H1 (cell line): Measurements from ENCODE around the gene NOXO1. TPM values are rescaled to one million over a fixed set of nuclear protein-coding genes. Genes with fewer than 3 reads are reported as not detected.

ENCODE experiments used
- CTCF ChIA-PET: fragments of 300-600 bp; sonication (Branson Sonifier 250); formaldehyde crosslinking; loops from one replicate; lab custom pipeline; 2021; ENCODE audit not compliant: partially characterized antibody; lab: Charles Lee
- POLR2A ChIA-PET: fragments of 300-600 bp; sonication (Branson Sonifier 250); formaldehyde crosslinking; loops from one replicate; lab custom pipeline; 2021; ENCODE audit warnings: inconsistent platforms; ENCODE audit not compliant: partially characterized antibody; lab: Charles Lee
- DNase-seq, 2 experiments: peaks; one replicate each; pipeline versions ENCODE4 v3.0.0 to v3.0.0-alpha.2; 2010 to 2022; ENCODE audit warnings: low spot score in 2 of 2, low read depth in 1 of 2, mixed read lengths in 1 of 2
- FAIRE-seq: peaks from 2 replicates; lab custom pipeline; 2011; peaks lifted over from hg19 to GRCh38; lab: Jason Lieb, UNC
- H2AFZ ChIP-seq: 2 replicates; pipeline ENCODE4 v1.8.1; 2012; ENCODE audit warnings: low read length, inconsistent platforms
- H2AK5ac ChIP-seq: 2 replicates; pipeline ENCODE4 v1.6.1; 2013; ENCODE audit warnings: low read depth, low read length
- H2BK120ac ChIP-seq: replicated peaks from 2 replicates; pipeline ENCODE3; 2013; ENCODE audit warnings: low read depth, low read length, inconsistent platforms
- H2BK12ac ChIP-seq: 2 replicates; pipeline ENCODE4 v1.6.1; 2013; ENCODE audit warnings: low read depth, low read length
- H2BK15ac ChIP-seq: 2 replicates; pipeline ENCODE4 v1.6.1; 2013; ENCODE audit warnings: low read length
- H2BK20ac ChIP-seq: 2 replicates; pipeline ENCODE4 v1.6.1; 2013; ENCODE audit warnings: low read length
- H2BK5ac ChIP-seq: 2 replicates; pipeline ENCODE4 v1.6.1; 2013; ENCODE audit warnings: low read depth, low read length
- H3K14ac ChIP-seq: 2 replicates; pipeline ENCODE4 v1.6.1; 2013; ENCODE audit warnings: inconsistent platforms; ENCODE audit not compliant: insufficient read length
- H3K18ac ChIP-seq: 2 replicates; pipeline ENCODE4 v1.6.1; 2013; ENCODE audit warnings: low read length; ENCODE audit errors: extremely low read depth
- H3K23ac ChIP-seq: 2 replicates; pipeline ENCODE4 v1.6.1; 2013; ENCODE audit warnings: inconsistent platforms; ENCODE audit not compliant: insufficient read length
- H3K23me2 ChIP-seq: 2 replicates; pipeline ENCODE4 v1.6.1; 2013; ENCODE audit warnings: low read depth, low read length
- H3K27ac ChIP-seq: 2 replicates; pipeline ENCODE4 v1.6.1; 2011; ENCODE audit warnings: low read depth, low read length, inconsistent platforms
- H3K27me3 ChIP-seq, 4 experiments: replicated peaks in 1 of 4; 1 replicate in 1 of 4; 2 replicates in 3 of 4; pipeline versions ENCODE4 v1.6.1 to v1.8.1; 2011 to 2013; ENCODE audit warnings: low read length in 3 of 4, mild to moderate bottlenecking in 3 of 4, inconsistent platforms in 2 of 4, mixed read lengths in 2 of 4, moderate library complexity in 1 of 4; ENCODE audit not compliant: control insufficient read depth in 3 of 4, insufficient read depth in 3 of 4; ENCODE audit errors: extremely low read depth in 1 of 4
- H3K36me3 ChIP-seq, 4 experiments: 2 replicates each; pipeline versions ENCODE4 v1.6.1 to v1.8.1; 2011 to 2013; ENCODE audit warnings: mild to moderate bottlenecking in 4 of 4, low read length in 3 of 4, moderate library complexity in 2 of 4, control low read depth in 1 of 4, inconsistent platforms in 1 of 4; ENCODE audit not compliant: insufficient read depth in 4 of 4, control insufficient read depth in 2 of 4
- H3K4ac ChIP-seq: replicated peaks from 2 replicates; pipeline ENCODE3; 2013; ENCODE audit warnings: low read length, low read depth, mixed read lengths, inconsistent platforms; ENCODE audit not compliant: insufficient read length
- H3K4me1 ChIP-seq, 4 experiments: replicated peaks in 1 of 4; 1 replicate in 1 of 4; 2 replicates in 3 of 4; pipeline versions ENCODE4 v1.6.1 to v1.8.1; 2011 to 2013; ENCODE audit warnings: low read length in 3 of 4, inconsistent platforms in 2 of 4, mixed read lengths in 1 of 4; ENCODE audit not compliant: insufficient read depth in 4 of 4, control insufficient read depth in 3 of 4
- H3K4me2 ChIP-seq, 2 experiments: 2 replicates each; pipeline versions ENCODE4 v1.6.1 to v1.8.1; 2011 to 2013; ENCODE audit warnings: low read depth in 2 of 2, low read length in 2 of 2, control low read depth in 1 of 2, inconsistent platforms in 1 of 2, mild to moderate bottlenecking in 1 of 2; ENCODE audit not compliant: insufficient read depth in 1 of 2
- H3K4me3 ChIP-seq, 4 experiments: fragments of 200-600, 300-600 bp in 1 of 4; sonication (generic), shearing (Covaris generic), sonication (Bioruptor Twin) in 1 of 4; 2 replicates each; pipeline versions ENCODE4 v1.5.1 to v1.8.1; 2011 to 2016; ENCODE audit warnings: low read length in 4 of 4, low read depth in 3 of 4, control low read depth in 2 of 4, inconsistent platforms in 2 of 4, mild to moderate bottlenecking in 2 of 4, mixed read lengths in 1 of 4, moderate library complexity in 1 of 4; ENCODE audit not compliant: insufficient read depth in 2 of 4; ENCODE audit errors: extremely low read depth in 1 of 4
- H3K56ac ChIP-seq: replicated peaks from 2 replicates; pipeline ENCODE3; 2013; ENCODE audit warnings: low read depth, mild to moderate bottlenecking, mixed read lengths, low read length, inconsistent platforms; ENCODE audit not compliant: insufficient read length
- H3K79me1 ChIP-seq: 2 replicates; pipeline ENCODE4 v1.6.1; 2013; ENCODE audit warnings: low read depth, low read length, control low read depth
- H3K79me2 ChIP-seq, 2 experiments: 2 replicates each; pipeline versions ENCODE4 v1.6.1 to v1.8.1; 2012 to 2013; ENCODE audit warnings: low read length in 2 of 2, mild to moderate bottlenecking in 2 of 2, inconsistent platforms in 1 of 2; ENCODE audit not compliant: insufficient read depth in 2 of 2, control insufficient read depth in 1 of 2
- H3K9ac ChIP-seq, 4 experiments: replicated peaks in 1 of 4; 1 replicate in 1 of 4; 2 replicates in 3 of 4; pipeline versions ENCODE4 v1.6.1 to v1.8.1; 2011 to 2013; ENCODE audit warnings: low read depth in 3 of 4, low read length in 3 of 4, control low read depth in 2 of 4, mild to moderate bottlenecking in 2 of 4, moderate library complexity in 2 of 4, inconsistent platforms in 1 of 4; ENCODE audit errors: extremely low read depth in 1 of 4
- H3K9me3 ChIP-seq, 2 experiments: 2 replicates each; pipeline versions ENCODE4 v1.6.1 to v1.8.1; 2012 to 2013; ENCODE audit warnings: mild to moderate bottlenecking in 2 of 2, moderate library complexity in 2 of 2, control low read depth in 1 of 2, inconsistent platforms in 1 of 2, low read depth in 1 of 2, low read length in 1 of 2, mixed read lengths in 1 of 2; ENCODE audit not compliant: insufficient read depth in 2 of 2
- H4K20me1 ChIP-seq, 2 experiments: replicated peaks in 1 of 2; 2 replicates each; pipeline versions ENCODE3 to v1.8.1; 2011 to 2013; ENCODE audit warnings: inconsistent platforms in 2 of 2, low read length in 2 of 2, mild to moderate bottlenecking in 1 of 2; ENCODE audit not compliant: insufficient read depth in 2 of 2, control insufficient read depth in 1 of 2
- H4K5ac ChIP-seq: 2 replicates; pipeline ENCODE4 v1.6.1; 2013; ENCODE audit warnings: low read length, low read depth, mixed read lengths, inconsistent platforms; ENCODE audit not compliant: insufficient read length
- H4K8ac ChIP-seq: 2 replicates; pipeline ENCODE4 v1.8.0; 2013; ENCODE audit warnings: mild to moderate bottlenecking, moderate library complexity, low read length, inconsistent platforms; ENCODE audit not compliant: insufficient read depth; ENCODE audit errors: extremely low read depth
- H4K91ac ChIP-seq: replicated peaks from 2 replicates; pipeline ENCODE3; 2013; ENCODE audit warnings: low read length, mixed read lengths, inconsistent platforms; ENCODE audit not compliant: insufficient read length
- EP300 ChIP-seq, 2 experiments: IDR thresholded peaks; 1 replicate in 1 of 2; 2 replicates in 1 of 2; pipeline ENCODE4 v1.6.1; 2011 to 2012; ENCODE audit warnings: low read depth in 2 of 2, low read length in 2 of 2, mild to moderate bottlenecking in 2 of 2, borderline replicate concordance in 1 of 2, inconsistent platforms in 1 of 2, moderate library complexity in 1 of 2
- HDAC2 ChIP-seq, 2 experiments: fragments of 300-600 bp in 1 of 2; sonication (generic) in 1 of 2; IDR thresholded peaks; 2 replicates each; pipeline ENCODE4 v1.6.1; 2011 to 2012; ENCODE audit warnings: low read depth in 2 of 2, low read length in 2 of 2, mild to moderate bottlenecking in 2 of 2, moderate library complexity in 2 of 2, borderline replicate concordance in 1 of 2, inconsistent platforms in 1 of 2
- KDM1A ChIP-seq: fragments of 200-600, 300-600 bp; sonication (generic); IDR thresholded peaks from 2 replicates; pipeline ENCODE4 v1.7.1; 2016; ENCODE audit warnings: mild to moderate bottlenecking, low read length, borderline replicate concordance
- POLR2A ChIP-seq, 2 experiments: IDR thresholded peaks; 1 replicate in 1 of 2; 2 replicates in 1 of 2; pipeline ENCODE4 v1.6.1; 2011; ENCODE audit warnings: low read depth in 2 of 2, low read length in 2 of 2, mild to moderate bottlenecking in 2 of 2; ENCODE audit errors: control extremely low read depth in 1 of 2
- POLR2AphosphoS5 ChIP-seq: IDR thresholded peaks from 2 replicates; pipeline ENCODE4 v1.6.1; 2011; ENCODE audit warnings: low read depth, low read length
- SAP30 ChIP-seq: fragments of 300-600 bp; sonication (generic); IDR thresholded peaks from 2 replicates; pipeline ENCODE4 v1.7.1; 2012; ENCODE audit warnings: low read length, moderate library complexity, mild to moderate bottlenecking, inconsistent platforms; ENCODE audit not compliant: insufficient read depth, insufficient replicate concordance
- SIN3A ChIP-seq, 2 experiments: IDR thresholded peaks in 1 of 2; conservative IDR thresholded peaks in 1 of 2; 2 replicates each; pipeline ENCODE4 v1.6.1; 2011 to 2012; ENCODE audit warnings: low read length in 2 of 2, improper control_type of control experiment in 1 of 2, low read depth in 1 of 2, mild to moderate bottlenecking in 1 of 2
- WGBS, 2 experiments: shearing (Covaris generic) in 1 of 2; methylation state at CpG; one replicate each; pipeline versions ENCODE4 v1.1.6 to v1.1.7; 2013 to 2015; ENCODE audit warnings: low lambda C conversion rate in 2 of 2, mixed read lengths in 2 of 2, inconsistent platforms in 1 of 2, low coverage in 1 of 2, missing lambda C conversion rate in 1 of 2; ENCODE audit not compliant: insufficient replicate concordance in 2 of 2, insufficient coverage in 1 of 2, insufficient read length in 1 of 2; ENCODE audit errors: extremely low coverage in 1 of 2, missing lambda C conversion rate in 1 of 2; 5-methylcytosine and 5-hydroxymethylcytosine counted together
- polyA plus RNA-seq, 7 experiments: library from polyadenylated mRNA; depleted of rRNA in 3 of 7; stranded (reverse) in 5 of 7; unstranded in 2 of 7; fragments of >200 nt in 5 of 7; fragments of 200-250 nt in 2 of 7; gene quantifications; 1 replicate in 5 of 7; 2 replicates in 1 of 7; 4 replicates in 1 of 7; pipeline versions ENCODE4 v1.2.1 to v1.2.3, GENCODE V29; 2011 to 2013; ENCODE audit warnings: missing spikeins in 2 of 7, mixed read lengths in 2 of 7
- total RNA-seq: library from RNA; stranded (reverse); fragmentation: NEBNext Ultra II Directional; extraction: Animal tissue kit (Norgen Biotek cat#: 25700); gene quantifications from 2 replicates; pipeline ENCODE4 v1.2.1, GENCODE V29; 2021

Gene NOXO1
- total and polyA plus RNA-seq, 2 of the 8 experiments (the other 6 are each of a cell fraction or from before 2014, with no cell fraction given): 1.3 to 2.5 TPM

DNA sequence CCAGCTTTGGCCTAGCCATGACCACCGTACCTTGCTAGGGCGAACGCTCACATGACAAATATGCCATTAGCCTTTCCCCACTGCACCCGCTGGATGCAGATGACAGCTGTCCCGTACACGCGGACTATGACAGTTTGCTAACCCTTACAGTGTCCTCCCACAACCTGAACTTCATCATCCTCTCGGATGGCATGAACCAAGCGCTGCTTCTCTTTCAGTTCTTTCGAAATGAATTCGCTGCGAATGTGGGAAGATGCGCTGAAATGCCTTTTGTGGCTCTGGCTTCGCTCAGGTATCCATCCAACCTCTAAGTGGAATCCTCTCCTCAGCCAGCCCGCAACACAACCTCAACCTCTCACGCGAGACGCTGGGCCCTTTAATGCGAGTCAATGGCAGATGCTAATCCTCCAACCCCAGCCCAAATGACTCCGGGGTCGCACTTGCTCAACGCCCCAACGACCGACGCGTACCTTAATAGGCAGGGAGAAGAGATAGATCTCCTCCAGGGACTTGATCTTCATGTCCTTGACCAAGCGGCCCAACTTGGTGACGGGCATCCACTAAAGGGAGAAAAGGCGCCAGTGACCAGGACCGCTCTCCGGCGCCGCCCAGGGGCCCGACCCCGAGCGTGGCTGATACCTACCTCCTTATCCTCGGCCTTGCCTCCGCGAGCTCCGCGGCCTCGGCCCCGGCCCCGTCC is 17.3 kb downstream of the NOXO1 start:
- no peak overlapping the region for H2BK15ac ChIP-seq
- peak overlapping the region; percentile 90 to 97 (median 93) for H3K9ac ChIP-seq
- H4K20me1 ChIP-seq: peaks cover 12 to 17% of the 10 kb centered on the region in 2 experiments
- peak overlapping the region; percentile 99 for H4K8ac ChIP-seq
- peaks cover 18% of the 10 kb centered on the region for H3K23me2 ChIP-seq
- DNase-seq (no peak), FAIRE-seq (no peak)
- no peak overlapping the region for H2BK120ac ChIP-seq
- H3K18ac ChIP-seq: peak overlapping the region; percentile 83; the same call in 1 of the 2 replicates
- H2AK5ac ChIP-seq: no peak overlapping the region; the same call in 1 of the 2 replicates
- no peaks in the 10 kb centered on the region for H3K9me3 ChIP-seq
- no peak overlapping the region for H2AFZ ChIP-seq
- no peaks in the 10 kb centered on the region; a peak in 1 of 7 replicates for H3K27me3 ChIP-seq
- peaks cover 0 to 22% (median 5%) of the 10 kb centered on the region in 4 experiments; a peak in 5 of 7 replicates for H3K4me1 ChIP-seq
- no peak overlapping the region for H2BK20ac ChIP-seq
- H3K23ac ChIP-seq: no peak overlapping the region
- no peak overlapping the region for H2BK12ac ChIP-seq
- H2BK5ac ChIP-seq: peak overlapping the region; percentile 57
- H3K27ac ChIP-seq: peak overlapping the region; percentile 94
- peak overlapping the region; percentile 98 to 99 (median 98) for H3K4me3 ChIP-seq
- peaks cover 17 to 34% (median 28%) of the 10 kb centered on the region in 4 experiments for H3K36me3 ChIP-seq
- 6% methylated on average over 26 of the region's 44 CpGs; no CpG with 5 or more reads in 1 of the 2 experiments for WGBS, 2 experiments
- H3K14ac ChIP-seq: peak overlapping the region; percentile 8
- CTCF ChIA-PET: interaction anchor here (0.5 to 3.0 kb wide), 6 partner anchors 12 to 97 kb away, joined by 3 to 9 read pairs (median 4); no protein-coding TSS in a partner anchor
- peak overlapping the region; percentile 74 for H3K4ac ChIP-seq
- H4K5ac ChIP-seq: peak overlapping the region; percentile 30
- H3K56ac ChIP-seq: peak overlapping the region; percentile 93
- H3K4me2 ChIP-seq: peak overlapping the region; percentile 99 to 100
- POLR2A ChIA-PET: interaction anchor here (0.6 to 19.8 kb wide), 63 partner anchors 6 to 544 kb away, joined by 3 to 736 read pairs (median 5); partner anchors contain the start of genes EME2, FAHD1, GFER and HAGH
- H4K91ac ChIP-seq: no peak overlapping the region
- H3K79me1 ChIP-seq: peaks cover 11% of the 10 kb centered on the region
- H3K79me2 ChIP-seq: peaks cover 10 to 38% of the 10 kb centered on the region in 2 experiments
- no peak for TF ChIP-seq KDM1A
- peak; percentile 54; the same call in 1 of the 2 replicates for TF ChIP-seq POLR2AphosphoS5
- TF ChIP-seq EP300 (IDR thresholded peaks at IDR 0.05; ENCODE audit: borderline replicate concordance in 1 of 2, low read depth in 2 of 2, low read length in 2 of 2): no peak
- TF ChIP-seq HDAC2 (IDR thresholded peaks at IDR 0.05; ENCODE audit: borderline replicate concordance in 1 of 2, low read depth in 2 of 2, low read length in 2 of 2): peak in 1 of 2 experiments; percentile 73; a peak in 1 of 4 replicates
- TF ChIP-seq POLR2A (IDR thresholded peaks at IDR 0.05; ENCODE audit: control extremely low read depth in 1 of 2, low read depth in 2 of 2, low read length in 2 of 2): peak; percentile 30 to 59; a peak in 1 of 3 replicates
- TF ChIP-seq SAP30: peak; percentile 95
- TF ChIP-seq SIN3A (conservative IDR thresholded peaks at IDR 0.05 in 1 of 2, IDR thresholded peaks at IDR 0.05 in 1 of 2; ENCODE audit: low read depth in 1 of 2, low read length in 2 of 2): peak in 1 of 2 experiments; percentile 41; a peak in 2 of 4 replicates
